GM21447 (cell line): ENCODE data around the gene EFCAB7.
A peak's percentile ranks its signal among the peaks of the same experiment; 100 is the strongest.

ENCODE experiments used
- ATAC-seq: cut with Tn5 transposase; IDR thresholded peaks from one replicate; pipeline ENCODE4 v1.9.1; 2021; ENCODE audit not compliant: unreplicated experiment

EFCAB7 gene

DNA sequence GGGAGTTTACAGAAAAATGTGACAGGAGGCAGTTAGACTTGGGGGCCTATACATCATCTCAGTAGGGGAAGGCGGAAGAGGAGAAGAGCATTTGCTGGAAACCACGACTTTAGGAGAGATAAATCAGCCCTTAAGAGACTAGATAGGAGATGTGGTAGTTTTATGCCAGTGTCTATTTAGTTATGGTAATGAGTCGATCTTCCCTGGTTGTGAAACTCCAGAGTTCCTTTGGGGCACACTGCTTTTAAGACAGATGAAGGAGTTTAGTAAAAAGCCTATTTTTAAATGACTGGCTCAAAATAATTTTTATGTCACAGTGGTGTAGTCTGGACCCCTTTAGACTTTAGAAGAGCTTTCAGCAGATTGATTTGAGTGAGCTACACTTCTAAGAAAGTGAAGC, 77.7 kb downstream of the EFCAB7 start:
- ATAC-seq = no peak

DNA sequence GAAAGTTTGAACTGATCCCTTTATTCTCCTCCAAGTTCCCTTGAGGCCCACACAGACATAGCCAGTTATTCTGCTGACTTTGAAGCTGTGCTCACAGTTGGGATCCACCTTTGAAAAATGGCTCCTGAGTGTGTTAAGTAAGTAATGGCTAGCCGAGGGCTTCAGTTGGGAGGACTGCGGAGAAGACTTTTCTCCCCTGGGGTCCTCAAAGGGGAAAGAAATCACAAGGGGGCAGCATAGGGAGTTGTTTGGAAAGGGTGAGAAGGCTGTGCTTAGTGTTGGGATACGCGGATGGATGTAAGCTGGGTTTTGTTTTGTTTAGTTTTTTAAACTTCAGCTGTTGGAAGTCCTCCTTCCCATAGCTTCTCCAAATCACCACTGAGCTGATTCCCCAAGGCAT, 78.1 kb downstream of the EFCAB7 start:
- ATAC-seq = no peak

DNA sequence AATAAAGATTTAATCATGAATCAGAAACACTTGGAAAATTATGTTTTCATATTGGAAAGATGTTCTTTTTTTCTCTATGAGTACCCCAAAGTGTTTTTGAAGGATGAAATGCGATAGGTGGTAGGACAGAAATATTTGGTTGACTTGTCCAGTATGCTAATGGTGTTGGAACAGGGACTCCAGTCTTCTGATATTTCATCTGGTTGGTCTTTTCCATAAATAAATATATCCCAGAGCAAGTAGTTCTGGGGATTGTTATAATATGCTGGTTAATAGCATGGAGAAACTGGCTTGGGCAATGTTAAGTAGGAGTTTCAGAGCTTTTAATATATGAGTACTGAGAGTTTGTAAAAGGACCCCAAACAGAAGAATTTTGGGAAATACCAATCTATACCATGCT, 78.6 kb downstream of the EFCAB7 start:
- ATAC-seq = no peak

DNA sequence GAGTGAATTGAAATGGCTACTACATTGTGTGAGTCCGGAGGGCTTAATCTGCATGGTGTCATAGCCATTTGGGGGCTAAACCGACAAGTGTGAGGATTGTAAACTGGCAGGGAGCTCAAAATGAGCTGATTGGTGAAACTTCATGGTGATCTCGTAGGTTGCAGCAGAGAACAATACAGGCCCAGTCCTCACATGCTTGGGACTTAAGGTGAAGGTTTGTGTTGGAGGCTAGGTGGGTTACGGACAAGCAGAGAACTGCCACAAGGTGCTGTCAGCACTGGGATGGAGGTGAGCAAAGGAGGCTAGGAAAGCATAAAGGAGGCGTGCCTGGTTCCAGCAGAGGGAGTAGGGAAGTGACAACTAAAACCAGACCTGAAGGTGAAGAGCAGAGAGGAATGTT, 79.3 kb downstream of the EFCAB7 start:
- no peak for ATAC-seq

- ATAC-seq = no peak
These were observed 80.5 kb downstream of the EFCAB7 start for GRCh38 chr1:63603810-63604209.

DNA sequence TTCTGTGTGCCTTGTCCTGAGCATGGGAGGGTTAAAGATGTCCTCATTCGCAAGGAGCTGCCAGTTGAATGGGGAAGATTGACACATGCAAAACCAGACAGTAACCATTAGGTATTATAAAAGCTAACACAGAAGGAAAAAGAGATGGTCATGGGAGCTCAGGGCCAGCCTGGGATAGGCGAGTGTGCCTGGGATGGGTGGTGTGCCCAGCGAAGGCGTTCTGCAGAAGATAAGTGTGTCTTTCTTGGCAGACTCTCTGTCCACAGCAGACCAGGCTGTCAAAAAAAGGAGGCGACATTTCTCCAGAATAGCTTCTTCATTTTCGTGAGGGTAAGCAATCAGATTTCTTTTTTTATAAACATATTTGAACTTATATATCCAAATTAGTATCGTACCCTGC, 84.0 kb downstream of the EFCAB7 start:
- no peak for ATAC-seq

DNA sequence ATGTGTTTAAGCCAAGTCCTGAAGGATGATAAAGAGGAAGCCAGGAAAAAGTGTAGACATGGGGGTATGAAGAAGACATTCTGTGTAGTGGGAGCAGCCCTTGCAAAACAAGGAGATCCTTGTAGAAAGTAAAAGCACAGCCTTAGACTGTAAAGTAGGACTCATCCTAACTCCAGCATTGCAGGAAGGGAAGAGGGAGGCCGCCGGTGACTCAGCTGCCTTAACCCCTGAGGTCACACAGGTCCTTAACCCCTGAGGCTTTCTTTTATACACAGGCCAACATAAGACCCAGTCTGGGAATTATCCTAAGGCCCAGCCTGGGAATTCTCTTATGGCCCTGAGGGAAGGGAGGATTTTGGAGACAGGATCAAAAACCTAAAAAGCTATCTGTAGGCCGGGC, 87.9 kb downstream of the EFCAB7 start:
- no peak for ATAC-seq

DNA sequence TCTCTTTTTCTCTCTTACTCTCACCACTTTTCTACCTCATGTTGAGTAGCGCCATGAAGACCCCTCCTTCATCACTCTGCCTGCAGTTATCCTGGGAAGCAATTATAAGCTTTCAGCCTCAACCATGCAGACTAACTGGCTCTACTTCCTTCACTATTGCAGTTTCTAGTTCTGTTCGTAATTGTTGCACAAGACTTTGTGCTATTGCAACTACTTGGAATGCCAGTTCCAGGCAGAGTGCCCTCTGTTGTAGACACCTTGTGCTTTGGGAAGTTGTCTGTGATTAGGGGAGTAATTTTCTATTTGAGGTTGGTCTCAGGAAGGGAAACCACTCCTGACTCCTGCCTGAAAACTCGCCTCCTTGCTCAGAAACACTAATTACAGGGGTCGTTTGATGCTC, 89.2 kb downstream of the EFCAB7 start:
- ATAC-seq = no peak

DNA sequence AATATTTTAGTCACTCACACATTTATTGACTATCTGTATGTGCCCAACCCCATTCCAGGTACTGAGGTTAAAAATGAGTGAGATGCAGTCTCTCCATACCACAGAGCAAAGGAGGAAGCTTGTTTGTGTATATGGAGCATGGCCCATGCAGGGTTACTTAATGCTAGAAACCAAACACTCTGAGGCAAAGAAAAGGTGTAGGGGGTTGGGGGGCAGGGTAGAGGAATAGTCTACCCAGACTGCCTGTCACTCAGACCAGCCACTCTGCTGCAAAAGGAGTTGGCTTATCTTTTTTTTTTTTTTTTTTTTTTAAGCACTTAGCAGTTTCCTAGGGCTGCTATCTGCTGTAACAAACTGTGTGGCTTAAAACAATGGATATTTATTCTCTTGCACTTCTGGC, 89.6 kb downstream of the EFCAB7 start:
- ATAC-seq = no peak

DNA sequence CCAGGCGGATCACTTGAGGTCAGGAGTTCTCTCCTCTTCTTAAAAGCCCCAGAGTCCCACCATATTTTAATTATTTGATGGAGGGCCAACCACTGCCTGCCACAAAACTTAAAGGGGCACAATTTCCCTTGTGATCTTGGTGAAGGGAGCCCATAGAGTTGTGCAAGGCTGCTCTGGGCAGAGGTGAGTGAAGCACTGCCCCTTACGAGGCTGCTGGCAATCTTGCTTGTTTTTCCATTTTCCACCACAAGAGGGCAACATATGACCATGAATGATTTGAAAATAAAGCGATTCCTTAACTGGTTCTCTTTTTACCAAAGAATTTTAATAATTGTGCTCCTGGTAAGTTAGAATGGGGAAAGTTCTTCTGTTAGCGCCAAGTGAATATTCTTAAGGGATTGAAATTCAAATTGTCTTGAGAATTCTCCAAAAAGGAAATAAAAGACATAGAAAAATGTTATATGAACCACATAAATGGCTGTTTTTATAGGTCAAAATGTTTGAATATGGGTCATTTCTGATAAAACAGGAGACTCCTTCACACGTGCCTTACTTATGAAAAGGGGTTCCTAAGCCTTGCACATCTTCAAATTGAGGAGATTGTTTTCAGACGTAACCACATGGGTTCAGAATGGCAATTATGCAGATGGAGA, 92.6 kb downstream of the EFCAB7 start:
- ATAC-seq = peak; percentile 58

DNA sequence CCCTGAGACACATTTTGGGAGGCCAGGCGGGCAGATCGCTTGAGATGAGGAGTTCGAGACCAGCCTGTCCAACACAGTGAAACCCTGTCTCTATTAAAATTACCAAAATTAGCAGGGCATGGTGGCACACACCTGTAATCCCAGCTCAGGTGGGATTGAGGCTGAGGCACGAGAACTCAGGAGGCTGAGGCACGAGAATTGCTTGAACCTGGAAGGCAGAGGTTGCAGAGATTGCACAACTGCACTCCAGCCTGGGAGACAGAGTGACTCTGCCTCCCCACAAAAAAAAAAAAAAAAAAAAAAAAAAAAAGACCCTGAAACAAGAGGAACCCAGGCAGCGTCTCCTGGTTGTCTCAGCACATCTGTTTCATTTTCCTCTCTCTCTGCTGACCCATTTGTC, 94.1 kb downstream of the EFCAB7 start:
- ATAC-seq = no peak

DNA sequence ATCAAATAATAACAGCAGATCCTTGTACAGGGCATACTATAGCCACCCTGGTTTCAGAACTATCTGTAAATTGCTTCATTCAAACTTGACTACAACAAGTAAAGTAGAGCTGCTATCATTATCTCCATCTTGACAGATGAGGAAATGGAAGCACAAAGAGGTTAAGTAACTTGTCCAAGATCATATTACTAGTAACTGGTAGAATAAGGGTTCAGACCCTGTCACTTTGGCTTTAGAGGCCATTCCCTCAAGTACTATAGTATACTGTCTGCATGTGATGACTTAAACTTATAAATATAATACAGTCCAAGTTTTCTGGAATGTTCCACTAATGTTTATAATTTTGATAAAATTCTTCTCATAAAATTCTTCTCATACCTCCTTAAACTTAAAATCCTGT, 94.7 kb downstream of the EFCAB7 start:
- ATAC-seq = no peak

DNA sequence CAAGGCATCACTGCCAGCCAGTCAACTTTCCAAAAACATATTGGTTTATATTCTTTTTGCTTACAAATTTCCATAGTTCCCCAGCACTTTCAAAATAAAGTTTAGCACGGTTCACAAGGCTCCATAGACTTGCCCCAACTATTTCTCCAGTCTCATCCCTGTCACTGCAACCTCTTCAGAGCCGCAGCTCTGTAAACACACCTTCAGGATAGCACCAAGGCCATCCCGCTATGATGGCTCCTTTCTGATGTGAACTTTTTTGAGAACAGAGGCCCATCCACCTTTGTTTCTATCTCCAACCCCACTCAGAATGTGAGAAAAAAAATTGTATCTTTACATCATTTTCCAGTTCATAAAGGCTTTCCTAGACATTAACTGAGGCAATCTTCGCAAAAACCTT, 96.2 kb downstream of the EFCAB7 start:
- no peak for ATAC-seq

DNA sequence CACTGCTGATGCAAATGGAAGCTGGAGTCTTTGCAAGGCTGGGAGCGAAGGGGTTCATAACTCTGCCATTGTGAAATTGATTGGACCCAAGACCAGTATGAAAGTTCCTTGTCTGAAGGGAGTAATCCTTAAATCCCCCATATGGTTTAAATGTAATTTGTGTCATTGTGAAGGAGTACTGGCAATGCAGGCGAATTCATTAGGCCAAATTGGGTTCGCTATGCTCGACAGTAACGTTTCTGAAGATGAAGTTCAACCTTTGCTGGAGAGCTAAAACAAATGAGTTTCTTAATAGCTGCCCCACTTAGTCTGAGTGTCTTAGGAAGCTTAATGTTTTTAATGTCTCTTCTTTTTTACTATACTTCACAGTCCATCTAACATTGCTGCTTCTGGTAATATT, 97.3 kb downstream of the EFCAB7 start:
- ATAC-seq = no peak

DNA sequence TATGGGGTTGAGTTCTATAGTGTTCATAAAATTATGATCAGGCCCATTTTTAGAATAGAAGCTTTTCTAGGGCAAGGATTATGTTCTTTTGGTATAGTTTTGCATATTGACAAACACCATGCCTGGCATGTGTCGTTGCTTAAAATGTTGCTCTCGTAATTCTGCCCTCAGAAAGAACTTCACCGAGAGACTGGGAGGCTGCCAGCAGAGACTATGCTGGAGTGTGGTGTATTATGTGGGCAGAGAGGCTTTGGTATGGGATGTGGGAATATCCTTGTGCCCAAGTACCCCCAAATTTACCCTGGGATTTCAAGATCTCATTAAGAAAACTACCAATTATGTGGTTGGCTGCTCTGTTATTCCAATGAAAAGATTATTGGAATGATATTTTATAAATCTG, 97.8 kb downstream of the EFCAB7 start:
- ATAC-seq = no peak

GRCh38 chr1:63621698-63622097, 98.4 kb downstream of the EFCAB7 start:
- ATAC-seq = no peak
